Neural cell (in vitro differentiated cells): ENCODE data around the gene ARHGDIB.

Source experiments
- CTCF ChIP-seq: fragments of 450-650 bp; IDR thresholded peaks from 2 replicates; pipeline ENCODE4 v1.5.1; 2014; ENCODE audit warnings: antibody characterized with exemption, mild to moderate bottlenecking, moderate library complexity; ENCODE audit not compliant: poor library complexity, severe bottlenecking
- EP300 ChIP-seq: fragments of 450-650 bp; conservative IDR thresholded peaks from 2 replicates; pipeline ENCODE4 v1.6.1; 2014; ENCODE audit warnings: antibody characterized with exemption, mild to moderate bottlenecking, moderate library complexity; ENCODE audit not compliant: poor library complexity, severe bottlenecking
- EZH2 ChIP-seq: fragments of 200-600, 300-800 bp; shearing (Covaris generic), sonication (generic); IDR thresholded peaks from 2 replicates; pipeline ENCODE4 v1.6.1; 2014; ENCODE audit warnings: antibody characterized with exemption, low read length, borderline replicate concordance, mild to moderate bottlenecking; ENCODE audit not compliant: insufficient read depth, poor library complexity, severe bottlenecking
- MXI1 ChIP-seq: fragments of 450-650 bp; conservative IDR thresholded peaks from 2 replicates; pipeline ENCODE4 v1.6.1; 2014; ENCODE audit warnings: antibody characterized with exemption, mild to moderate bottlenecking; ENCODE audit not compliant: poor library complexity, severe bottlenecking
- POLR2AphosphoS5 ChIP-seq: IDR thresholded peaks from 2 replicates; pipeline ENCODE4 v1.6.1; 2012
- RAD21 ChIP-seq: fragments of 450-650 bp; conservative IDR thresholded peaks from 2 replicates; pipeline ENCODE4 v1.6.1; 2014; ENCODE audit warnings: antibody characterized with exemption, mild to moderate bottlenecking, moderate library complexity
- SMC3 ChIP-seq: fragments of 450-650 bp; conservative IDR thresholded peaks from 2 replicates; pipeline ENCODE4 v1.6.1; 2014; ENCODE audit warnings: antibody characterized with exemption, mild to moderate bottlenecking, moderate library complexity; ENCODE audit not compliant: poor library complexity

GRCh38 chr12:14965221-14965620 lies 3.8 kb upstream of the ARHGDIB start:
- TF ChIP-seq EP300 (no peak), EZH2 (no peak), CTCF (no peak), POLR2AphosphoS5 (no peak), MXI1 (no peak), RAD21 (no peak), SMC3 (no peak)
